Lung (tissue), 12 donors: Measurements from ENCODE around the gene NPEPL1. TPM values are rescaled to one million over a fixed set of nuclear protein-coding genes. Genes with fewer than 3 reads are reported as not detected.

Source experiments
- ATAC-seq: fragments of 200-7000 bp; cut with Tn5 transposase; one replicate; pipeline ENCODE4 v1.9.1; 2020; ENCODE audit warnings: moderate number of reproducible peaks; ENCODE audit not compliant: insufficient read depth, low FRiP score
- DNase-seq, 3 donors: peaks; one replicate each; pipeline ENCODE4 v3.0.0-alpha.2; 2013 to 2017
- H3K27ac ChIP-seq, 2 donors: one replicate each; pipeline ENCODE4 v1.5.1; 2013; ENCODE audit warnings: mild to moderate bottlenecking in 2 of 2, moderate library complexity in 2 of 2, control low read depth in 1 of 2, inconsistent platforms in 1 of 2, low read depth in 1 of 2, low read length in 1 of 2
- H3K27me3 ChIP-seq, 3 donors: one replicate each; pipeline ENCODE4 v1.5.1; 2013; ENCODE audit warnings: low read length in 2 of 3; ENCODE audit not compliant: control insufficient read depth in 3 of 3, insufficient read depth in 3 of 3
- H3K36me3 ChIP-seq, 4 donors: one replicate each; pipeline ENCODE4 v1.5.1; 2013; ENCODE audit warnings: low read length in 4 of 4, mild to moderate bottlenecking in 1 of 4, moderate library complexity in 1 of 4; ENCODE audit not compliant: control insufficient read depth in 4 of 4, insufficient read depth in 4 of 4
- H3K4me1 ChIP-seq, 5 donors: one replicate each; pipeline ENCODE4 v1.5.1; 2013; ENCODE audit warnings: low read length in 5 of 5, mild to moderate bottlenecking in 2 of 5, moderate library complexity in 1 of 5; ENCODE audit not compliant: control insufficient read depth in 5 of 5, insufficient read depth in 5 of 5
- H3K4me3 ChIP-seq: one replicate; pipeline ENCODE4 v1.5.1; 2013; ENCODE audit warnings: mild to moderate bottlenecking, control low read depth, moderate library complexity
- H3K9ac ChIP-seq, 2 donors: one replicate each; pipeline ENCODE4 v1.5.1; 2013; ENCODE audit warnings: low read length in 2 of 2, control low read depth in 1 of 2; ENCODE audit not compliant: insufficient read depth in 1 of 2
- H3K9me3 ChIP-seq, 4 donors: one replicate each; pipeline ENCODE4 v1.5.1; 2013; ENCODE audit warnings: low read length in 3 of 4, mild to moderate bottlenecking in 1 of 4, moderate library complexity in 1 of 4; ENCODE audit not compliant: control insufficient read depth in 4 of 4, insufficient read depth in 3 of 4
- CTCF ChIP-seq: IDR thresholded peaks from 2 replicates; pipeline ENCODE4 v1.5.1; 2012; ENCODE audit warnings: mild to moderate bottlenecking; ENCODE audit errors: control extremely low read depth, extremely low read depth
- WGBS, 2 donors: extraction: QIAGEN DNeasy Blood & Tissue Kit; methylation state at CpG; one replicate each; pipeline ENCODE4 v1.1.7; 2013; 5-methylcytosine and 5-hydroxymethylcytosine counted together
- polyA plus RNA-seq, 2 donors: library from polyadenylated mRNA; stranded (reverse); fragments of 200-250 nt; gene quantifications; one replicate each; pipeline ENCODE4 v1.2.1, GENCODE V29; 2013
- total RNA-seq, 2 donors: library from RNA; depleted of rRNA in 1 of 2; stranded (reverse); fragments of >200 nt in 1 of 2; gene quantifications; one replicate each; pipeline ENCODE4 v1.2.1, GENCODE V29; 2014 to 2021
- donor health status: control.
- donor health status: control.
- donor health status: Bipolar disorder and iron deficiency.
- donor health status: healthy.
- donor health status: DM: yes; HTN: yes; CAD: no.

Gene NPEPL1
- total and polyA plus RNA-seq, 4 donors, result 24.3 to 46.2 (median 41.2) TPM

- ATAC-seq (no peak), DNase-seq (peak; percentile 55 to 94 (median 91))
- Histone ChIP-seq H3K4me3 (no peak overlapping the region), H3K27me3 (no peaks in the 10 kb centered on the region), H3K27ac (no peak overlapping the region), H3K9me3 (peaks cover 0 to 5% (median 0%) of the 10 kb centered on the region in 4 donors), H3K9ac (no peak overlapping the region), H3K36me3 (no peaks in the 10 kb centered on the region), H3K4me1 (peaks cover 0 to 42% (median 14%) of the 10 kb centered on the region in 5 donors)
- WGBS, 2 donors, result 93% methylated on average over 1 of the region's 1 CpG
- no peak for TF ChIP-seq CTCF
Measured at GRCh38 chr20:58744836-58745235, 52.2 kb downstream of the NPEPL1 start.

- WGBS, 2 donors, result 85 to 95% methylated on average over 1 of the region's 1 CpG
- peaks cover 0 to 5% (median 0%) of the 10 kb centered on the region in 4 donors for H3K9me3 ChIP-seq
- ATAC-seq (no peak), DNase-seq (no peak)
- no peak overlapping the region for H3K4me3 ChIP-seq
- H3K9ac ChIP-seq, result no peak overlapping the region
- no peaks in the 10 kb centered on the region for H3K27me3 ChIP-seq
- no peak overlapping the region for H3K27ac ChIP-seq
- H3K4me1 ChIP-seq, result peaks cover 0 to 42% (median 14%) of the 10 kb centered on the region in 5 donors
- H3K36me3 ChIP-seq, result no peaks in the 10 kb centered on the region
- TF ChIP-seq CTCF, result no peak
Measured at GRCh38 chr20:58745391-58745790, 52.8 kb downstream of the NPEPL1 start.

GRCh38 chr20:58746620-58747019 lies 54.0 kb downstream of the NPEPL1 start:
- ATAC-seq (no peak), DNase-seq (peak; percentile 31 to 52 (median 43))
- peaks cover 0 to under 1% (median 0%) of the 10 kb centered on the region in 4 donors for H3K9me3 ChIP-seq
- H3K9ac ChIP-seq, result no peak overlapping the region
- H3K27ac ChIP-seq, result no peak overlapping the region
- WGBS, 2 donors, result 78 to 82% methylated on average over 11 of the region's 11 CpGs
- H3K4me1 ChIP-seq, result peaks cover 0 to 42% (median 14%) of the 10 kb centered on the region in 5 donors
- no peaks in the 10 kb centered on the region for H3K36me3 ChIP-seq
- no peak for TF ChIP-seq CTCF
- H3K27me3 ChIP-seq, result no peaks in the 10 kb centered on the region
- H3K4me3 ChIP-seq, result no peak overlapping the region

GRCh38 chr20:58747211-58747610 lies 54.6 kb downstream of the NPEPL1 start:
- no peak overlapping the region for H3K4me3 ChIP-seq
- H3K27me3 ChIP-seq, result no peaks in the 10 kb centered on the region
- 69 to 83% methylated on average over 8 of the region's 8 CpGs for WGBS, 2 donors
- no peaks in the 10 kb centered on the region for H3K9me3 ChIP-seq
- peaks cover 0 to 42% (median 14%) of the 10 kb centered on the region in 5 donors for H3K4me1 ChIP-seq
- H3K36me3 ChIP-seq, result no peaks in the 10 kb centered on the region
- peak in 2 of 3 donors; percentile 39 to 74 for DNase-seq
- no peak overlapping the region for H3K9ac ChIP-seq
- no peak for TF ChIP-seq CTCF
- H3K27ac ChIP-seq, result no peak overlapping the region
- no peak for ATAC-seq
